Right atrium auricular region (tissue), 2 donors: ENCODE measurements around the gene SLAMF1. TPM values are rescaled to one million over a fixed set of nuclear protein-coding genes. Genes with fewer than 3 reads are reported as not detected.
"Not testable (repeated sequence)": the region's sequence is repeated elsewhere in the genome, so short reads cannot be mapped to it uniquely, and the experiment has no call there.

Experiments
- DNase-seq: peaks from one replicate; pipeline ENCODE4 v3.0.0-alpha.2; 2019; ENCODE audit warnings: low spot score
- H3K27ac ChIP-seq, 2 donors: fragments of 200-600 bp; sonication (generic); 1 replicate in 1 of 2; 2 replicates in 1 of 2; pipeline ENCODE4 v1.5.1; 2016 to 2019
- H3K27me3 ChIP-seq, 2 donors: fragments of 200-600 bp; sonication (generic); one replicate each; pipeline versions ENCODE4 v1.5.1 to v1.6.0; 2017 to 2019
- H3K36me3 ChIP-seq: fragments of 200-600 bp; sonication (generic); one replicate; pipeline ENCODE4 v1.5.1; 2016
- H3K4me1 ChIP-seq, 2 donors: fragments of 200-600 bp; sonication (generic); one replicate each; pipeline versions ENCODE4 v1.5.1 to v1.6.0; 2017 to 2019
- H3K4me3 ChIP-seq, 2 donors: fragments of 200-600 bp; sonication (generic); 1 replicate in 1 of 2; 2 replicates in 1 of 2; pipeline ENCODE4 v1.5.1; 2017 to 2019; ENCODE audit warnings: mild to moderate bottlenecking in 1 of 2, moderate library complexity in 1 of 2
- H3K9me3 ChIP-seq, 2 donors: fragments of 200-600 bp; sonication (generic); one replicate each; pipeline ENCODE4 v1.5.1; 2019
- total RNA-seq, 2 donors: library from RNA; depleted of rRNA; stranded (reverse); fragments of >200 nt; gene quantifications; one replicate each; pipeline ENCODE4 v1.1.0, GENCODE V29; 2016
- TF ChIP-seq, protein P1 (sequence below), 2 donors: fragments of 200-600 bp; sonication (generic); IDR thresholded peaks; one replicate each; pipeline ENCODE4 v1.5.1; 2019; ENCODE audit warnings: antibody characterized with exemption in 2 of 2

The SLAMF1 gene
- total RNA-seq, 2 donors from 2014 or later: 0.11 to 0.31 TPM

DNA sequence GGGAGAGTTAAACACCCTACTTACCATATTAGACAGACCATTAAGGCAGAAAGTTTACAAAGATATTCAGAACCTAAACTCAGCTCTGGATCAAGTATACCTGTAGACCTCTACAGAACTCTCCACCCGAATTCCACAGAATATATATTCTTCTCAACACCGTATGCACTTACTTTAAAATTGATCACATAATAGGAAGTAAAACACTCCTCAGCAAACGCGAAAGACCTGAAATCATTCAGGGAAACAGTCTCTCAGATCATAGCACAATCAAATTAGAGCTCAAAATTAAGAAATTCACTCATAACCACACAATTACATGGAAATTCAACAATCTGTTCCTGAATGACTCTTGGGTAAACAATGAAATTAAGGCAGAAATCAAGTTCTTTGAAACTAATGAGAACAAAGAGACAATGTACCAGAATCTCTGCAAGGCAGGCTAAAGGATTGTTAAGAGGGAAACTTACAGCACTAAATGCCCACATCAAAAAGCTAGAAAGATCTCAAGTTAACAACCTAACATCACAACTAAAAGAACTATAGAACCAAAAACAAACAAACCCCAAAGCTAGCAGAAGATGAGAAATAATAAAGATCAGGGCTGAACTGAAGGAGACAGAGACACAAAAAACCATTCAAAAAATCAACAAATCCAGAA lies 86.7 kb downstream of the SLAMF1 start:
- H3K9me3 ChIP-seq: peaks cover 0 to 12% of the 10 kb centered on the region in 2 donors
- H3K36me3 ChIP-seq: no peaks in the 10 kb centered on the region
- no peak for DNase-seq
- no peak overlapping the region for H3K4me3 ChIP-seq
- no peaks in the 10 kb centered on the region for H3K27me3 ChIP-seq
- no peaks in the 10 kb centered on the region for H3K4me1 ChIP-seq
- TF ChIP-seq, protein P1, sequence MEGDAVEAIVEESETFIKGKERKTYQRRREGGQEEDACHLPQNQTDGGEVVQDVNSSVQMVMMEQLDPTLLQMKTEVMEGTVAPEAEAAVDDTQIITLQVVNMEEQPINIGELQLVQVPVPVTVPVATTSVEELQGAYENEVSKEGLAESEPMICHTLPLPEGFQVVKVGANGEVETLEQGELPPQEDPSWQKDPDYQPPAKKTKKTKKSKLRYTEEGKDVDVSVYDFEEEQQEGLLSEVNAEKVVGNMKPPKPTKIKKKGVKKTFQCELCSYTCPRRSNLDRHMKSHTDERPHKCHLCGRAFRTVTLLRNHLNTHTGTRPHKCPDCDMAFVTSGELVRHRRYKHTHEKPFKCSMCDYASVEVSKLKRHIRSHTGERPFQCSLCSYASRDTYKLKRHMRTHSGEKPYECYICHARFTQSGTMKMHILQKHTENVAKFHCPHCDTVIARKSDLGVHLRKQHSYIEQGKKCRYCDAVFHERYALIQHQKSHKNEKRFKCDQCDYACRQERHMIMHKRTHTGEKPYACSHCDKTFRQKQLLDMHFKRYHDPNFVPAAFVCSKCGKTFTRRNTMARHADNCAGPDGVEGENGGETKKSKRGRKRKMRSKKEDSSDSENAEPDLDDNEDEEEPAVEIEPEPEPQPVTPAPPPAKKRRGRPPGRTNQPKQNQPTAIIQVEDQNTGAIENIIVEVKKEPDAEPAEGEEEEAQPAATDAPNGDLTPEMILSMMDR (IDR thresholded peaks at IDR 0.05): no peak
- no peak overlapping the region for H3K27ac ChIP-seq

DNA sequence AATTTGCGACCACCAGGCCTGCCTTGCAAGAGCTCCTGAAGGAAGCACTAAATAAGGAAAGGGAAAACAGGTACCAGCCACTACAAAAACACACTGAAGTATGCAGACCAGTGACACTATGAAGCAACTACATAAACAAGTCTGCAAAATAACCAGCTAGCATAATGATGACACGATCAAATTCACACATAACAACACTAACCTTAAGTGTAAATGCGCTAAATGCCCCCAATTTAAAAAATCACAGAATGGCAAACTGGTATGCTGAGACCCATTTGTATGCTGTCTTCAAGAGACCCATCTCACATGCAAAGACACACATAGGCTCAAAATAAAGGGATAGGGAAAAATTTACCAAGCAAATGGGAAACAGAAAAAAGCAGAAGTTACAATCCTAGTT lies 87.4 kb downstream of the SLAMF1 start:
- H3K27me3 ChIP-seq, H3K27ac ChIP-seq, H3K4me3 ChIP-seq, H3K36me3 ChIP-seq, H3K4me1 ChIP-seq, DNase-seq: not testable (repeated sequence)
- H3K9me3 ChIP-seq: peaks cover 0 to 12% of the 10 kb centered on the region in 2 donors

DNA sequence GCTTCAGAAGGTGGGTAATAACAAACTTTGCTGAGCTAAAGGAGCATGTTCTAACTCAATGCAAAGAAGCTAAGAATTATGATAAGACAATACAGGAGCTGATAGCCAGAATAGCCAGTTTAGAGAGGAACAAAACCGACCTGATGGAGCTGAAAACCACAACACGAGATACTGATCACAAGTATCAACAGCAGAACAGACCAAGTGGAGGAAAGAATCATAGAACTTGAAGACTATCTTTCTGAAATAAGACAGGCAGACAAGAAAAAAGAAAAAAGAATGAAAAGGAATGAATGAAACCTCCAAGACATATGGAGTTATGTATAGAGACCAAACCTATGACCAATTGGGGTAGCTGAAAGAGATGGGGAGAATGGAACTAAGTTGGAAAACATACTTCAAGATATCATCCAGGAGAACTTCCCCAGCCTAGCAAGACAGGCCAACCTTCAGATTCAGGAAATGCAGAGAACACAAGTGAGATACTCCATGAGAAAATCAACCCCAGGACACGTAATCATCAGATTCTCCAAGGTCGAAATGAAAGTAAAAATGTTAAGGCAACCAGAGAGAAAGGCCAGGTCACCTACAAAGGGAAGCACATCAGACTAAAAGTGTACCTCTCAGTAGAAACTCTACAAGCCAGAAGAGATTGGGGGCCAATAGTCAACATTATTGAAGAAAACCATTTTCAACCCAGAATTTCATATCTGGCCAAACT lies 88.0 kb downstream of the SLAMF1 start:
- H3K27me3 ChIP-seq: no peaks in the 10 kb centered on the region
- no peak overlapping the region for H3K27ac ChIP-seq
- H3K4me3 ChIP-seq: no peak overlapping the region
- TF ChIP-seq, protein P1 (IDR thresholded peaks at IDR 0.05): no peak
- H3K9me3 ChIP-seq: peaks cover 0 to 12% of the 10 kb centered on the region in 2 donors
- DNase-seq: no peak
- no peaks in the 10 kb centered on the region for H3K4me1 ChIP-seq
- no peaks in the 10 kb centered on the region for H3K36me3 ChIP-seq

Other genes starting within 250 kb of the SLAMF1 start
- gene VANGL2, start 246.5 kb downstream of the SLAMF1 start, total RNA-seq: 1 to 10 TPM; 3.4 to 8.1 TPM
- 1 to 10 TPM in 1 of 2 donors, under 1 TPM in 1; 0.19 to 1.3 TPM for gene SLAMF6, start 123.8 kb downstream of the SLAMF1 start, total RNA-seq
- 1 to 10 TPM; 2.5 to 3.1 TPM for gene CD84, start 67.5 kb downstream of the SLAMF1 start, total RNA-seq
- 1 to 10 TPM; 1.2 to 3.2 TPM for gene CD48, start 64.8 kb upstream of the SLAMF1 start, total RNA-seq
- gene SLAMF7, start 92.2 kb upstream of the SLAMF1 start, total RNA-seq: under 1 TPM in 1 of 2 donors, not detected in 1; 0.98 TPM
- under 1 TPM; 0.19 to 0.20 TPM for gene LY9, start 149.1 kb upstream of the SLAMF1 start, total RNA-seq
- gene CD244, start 215.8 kb upstream of the SLAMF1 start, total RNA-seq: under 1 TPM; 0.41 to 0.86 TPM
- 1,000 to 10,000 TPM; 1,064 to 3,973 TPM for gene ITLN1, start 238.1 kb upstream of the SLAMF1 start, total RNA-seq